IPS DF 4.7 (cell line): Measurements from ENCODE around the gene MTHFD2.
"Not testable (repeated sequence)": the region's sequence is repeated elsewhere in the genome, so short reads cannot be mapped to it uniquely, and the experiment has no call there.

Source experiments
- DNase-seq: peaks from one replicate; pipeline ENCODE4 v3.0.0-alpha.2; 2013; ENCODE audit warnings: low spot score; ENCODE audit errors: extremely low read depth

MTHFD2 gene

GRCh38 chr2:74198461-74199274 is at the start of gene MTHFD2:
TSS of gene MTHFD2 (plus strand) at chr2:74198615. CDS start at chr2:74198642, 27 bp downstream.
- DNase-seq = no peak

- DNase-seq = no peak
These were observed 49.2 kb upstream of the MTHFD2 start for GRCh38 chr2:74149247-74149525.

GRCh38 chr2:74149570-74150319 is 48.7 kb upstream of the MTHFD2 start:
- no peak for DNase-seq

GRCh38 chr2:74152954-74153353 is 45.5 kb upstream of the MTHFD2 start:
- DNase-seq = no peak

- no peak for DNase-seq
These were observed 42.6 kb upstream of the MTHFD2 start for GRCh38 chr2:74155830-74156229.

- DNase-seq = no peak
These were observed 35.5 kb upstream of the MTHFD2 start for GRCh38 chr2:74162951-74163350.

- DNase-seq = no peak
These were observed 33.7 kb upstream of the MTHFD2 start for GRCh38 chr2:74164761-74165160.

- DNase-seq = no peak
These were observed 29.7 kb upstream of the MTHFD2 start for GRCh38 chr2:74168739-74169138.

GRCh38 chr2:74174909-74175308 is 23.5 kb upstream of the MTHFD2 start:
- no peak for DNase-seq

GRCh38 chr2:74177696-74178095 is 20.7 kb upstream of the MTHFD2 start:
- DNase-seq = no peak

- DNase-seq = peak; percentile 90
These were observed 20.0 kb upstream of the MTHFD2 start, which contains the start of gene MOB1A for GRCh38 chr2:74178211-74179062. TSS of gene MOB1A (minus strand) at chr2:74178879. CDS start at chr2:74178674, 205 bp downstream.

- DNase-seq = no peak
These were observed 19.2 kb upstream of the MTHFD2 start for GRCh38 chr2:74179063-74179865.

GRCh38 chr2:74181739-74182138 is 16.7 kb upstream of the MTHFD2 start:
- DNase-seq = no peak

GRCh38 chr2:74183878-74184277 is 14.5 kb upstream of the MTHFD2 start:
- DNase-seq = no peak

GRCh38 chr2:74186038-74186437 is 12.4 kb upstream of the MTHFD2 start:
- DNase-seq = no peak

GRCh38 chr2:74186706-74187105 is 11.7 kb upstream of the MTHFD2 start:
- DNase-seq = not testable (repeated sequence)

GRCh38 chr2:74188018-74188601 is 10.3 kb upstream of the MTHFD2 start:
- no peak for DNase-seq

GRCh38 chr2:74188696-74189095 is 9.7 kb upstream of the MTHFD2 start:
- DNase-seq = no peak

- DNase-seq = no peak
These were observed 6.6 kb upstream of the MTHFD2 start for GRCh38 chr2:74191596-74192380.

- DNase-seq = no peak
These were observed 3.6 kb upstream of the MTHFD2 start for GRCh38 chr2:74194799-74195198.
